Activated T-cell treated with anti-CD3 and anti-CD28 coated beads for 24 hours (primary cell): ENCODE results near the gene MACROD1.

Source experiments
- DNase-seq: peaks from one replicate; pipeline ENCODE4 v3.0.0-alpha.2; 2020; ENCODE audit warnings: low read depth

The MACROD1 gene

GRCh38 chr11:64165842-64166635 is at the start of gene MACROD1:
Gene MACROD1, minus strand, starts transcription at chr11:64166113. Its CDS starts 119 bp downstream, at chr11:64165994.
- DNase-seq = peak; percentile 80

GRCh38 chr11:64211181-64211872 is 45.4 kb upstream of the MACROD1 start:
- DNase-seq = no peak

GRCh38 chr11:64210301-64211020 is 44.5 kb upstream of the MACROD1 start:
- no peak for DNase-seq

GRCh38 chr11:64209563-64209843 is 43.6 kb upstream of the MACROD1 start:
- DNase-seq = no peak

- DNase-seq = no peak
These were observed 43.1 kb upstream of the MACROD1 start for GRCh38 chr11:64208796-64209562.

- DNase-seq = no peak
These were observed 42.3 kb upstream of the MACROD1 start for GRCh38 chr11:64208086-64208795.

- peak; percentile 75 for DNase-seq
These were observed 41.6 kb upstream of the MACROD1 start for GRCh38 chr11:64207256-64208085.

GRCh38 chr11:64206457-64207255 is 40.7 kb upstream of the MACROD1 start, which contains the start of gene FERMT3:
Gene FERMT3, plus strand, starts transcription at chr11:64206721. Its CDS starts 644 bp downstream, at chr11:64207365.
- DNase-seq = peak; percentile 72

- DNase-seq = peak; percentile 64
These were observed 38.6 kb upstream of the MACROD1 start for GRCh38 chr11:64204464-64204989.

- no peak for DNase-seq
These were observed 38.1 kb upstream of the MACROD1 start for GRCh38 chr11:64204080-64204440.

- no peak for DNase-seq
These were observed 37.6 kb upstream of the MACROD1 start for GRCh38 chr11:64203421-64204079.

GRCh38 chr11:64202992-64203391 is 37.1 kb upstream of the MACROD1 start:
- no peak for DNase-seq

- no peak for DNase-seq
These were observed 35.6 kb upstream of the MACROD1 start for GRCh38 chr11:64201543-64201942.

GRCh38 chr11:64198511-64198910 is 32.6 kb upstream of the MACROD1 start:
- no peak for DNase-seq

GRCh38 chr11:64196626-64197025 is 30.7 kb upstream of the MACROD1 start:
- DNase-seq = no peak

GRCh38 chr11:64192434-64192833 is 26.5 kb upstream of the MACROD1 start:
- no peak for DNase-seq

- peak; percentile 26 for DNase-seq
These were observed 20.7 kb upstream of the MACROD1 start for GRCh38 chr11:64186492-64187165.
